GM12865 (cell line): ENCODE measurements around the gene COX4I2.
"Not testable (repeated sequence)": the region's sequence is repeated elsewhere in the genome, so short reads cannot be mapped to it uniquely, and the experiment has no call there.

Experiments
- DNase-seq: peaks from one replicate; pipeline ENCODE4 v3.0.0; 2010; ENCODE audit warnings: low read depth
- H3K4me3 ChIP-seq: 2 replicates; pipeline ENCODE4 v1.5.1; 2011; ENCODE audit warnings: mild to moderate bottlenecking, low read depth, low read length, control low read depth
- CTCF ChIP-seq: IDR thresholded peaks from 2 replicates; pipeline ENCODE4 v1.5.1; 2011; ENCODE audit warnings: low read length, control low read depth, low read depth, inconsistent platforms; ENCODE audit not compliant: insufficient read depth; ENCODE audit errors: missing control alignments

The COX4I2 gene

GRCh38 chr20:31608251-31608945, 29.3 kb upstream of the COX4I2 start:
- no peak for TF ChIP-seq CTCF
- no peak overlapping the region for H3K4me3 ChIP-seq

GRCh38 chr20:31612271-31612640, 25.5 kb upstream of the COX4I2 start:
- not testable (repeated sequence) for H3K4me3 ChIP-seq, DNase-seq

More at GRCh38 chr20:31608251-31608945, 29.3 kb upstream of the COX4I2 start:
- DNase-seq: no peak

- no peak for DNase-seq
- no peak overlapping the region for H3K4me3 ChIP-seq
- no peak for TF ChIP-seq CTCF
These were observed 22.3 kb upstream of the COX4I2 start for GRCh38 chr20:31615416-31615815.

GRCh38 chr20:31617432-31618104, 20.1 kb upstream of the COX4I2 start:
- no peak overlapping the region for H3K4me3 ChIP-seq
- peak; percentile 43 for DNase-seq
- no peak for TF ChIP-seq CTCF

DNA sequence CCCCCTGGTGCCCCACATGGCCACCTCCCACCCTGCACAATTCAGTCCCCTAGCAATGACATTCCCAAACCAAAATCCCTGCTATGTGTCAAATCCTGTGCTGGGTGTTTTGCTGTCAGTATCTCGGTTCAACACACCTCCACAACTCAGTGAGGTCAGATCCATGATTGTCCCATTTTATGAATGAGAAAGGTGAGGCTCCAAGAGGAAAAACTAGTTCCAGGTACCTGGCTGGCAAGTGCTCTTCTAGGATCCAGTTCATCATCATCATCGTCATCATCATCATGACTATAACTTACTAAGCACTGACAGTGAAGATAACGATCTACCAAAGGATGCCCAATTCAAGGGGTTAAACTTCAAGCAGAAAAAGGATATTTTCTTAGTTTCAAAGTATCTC, 17.5 kb upstream of the COX4I2 start:
- no peak for DNase-seq
- H3K4me3 ChIP-seq: no peak overlapping the region
- no peak for TF ChIP-seq CTCF

DNA sequence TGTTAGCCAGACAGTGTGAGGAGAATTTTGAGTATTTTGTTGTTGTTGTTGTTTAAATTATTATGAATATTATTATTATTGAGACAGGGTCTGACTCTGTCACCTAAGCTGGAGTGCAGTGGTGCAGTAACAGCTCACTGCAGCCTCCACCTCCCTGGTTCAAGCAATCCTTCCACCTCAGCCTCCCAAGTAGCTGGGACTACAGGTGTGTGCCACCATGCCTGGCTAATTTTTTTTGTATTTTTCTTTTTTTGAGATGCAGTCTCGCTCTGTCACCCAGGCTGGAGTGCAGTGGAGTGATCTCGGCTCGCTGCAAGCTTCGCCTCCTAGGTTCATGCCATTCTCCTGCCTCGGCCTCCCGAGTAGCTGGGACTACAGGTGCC, 14.6 kb upstream of the COX4I2 start:
- DNase-seq, H3K4me3 ChIP-seq: not testable (repeated sequence)

DNA sequence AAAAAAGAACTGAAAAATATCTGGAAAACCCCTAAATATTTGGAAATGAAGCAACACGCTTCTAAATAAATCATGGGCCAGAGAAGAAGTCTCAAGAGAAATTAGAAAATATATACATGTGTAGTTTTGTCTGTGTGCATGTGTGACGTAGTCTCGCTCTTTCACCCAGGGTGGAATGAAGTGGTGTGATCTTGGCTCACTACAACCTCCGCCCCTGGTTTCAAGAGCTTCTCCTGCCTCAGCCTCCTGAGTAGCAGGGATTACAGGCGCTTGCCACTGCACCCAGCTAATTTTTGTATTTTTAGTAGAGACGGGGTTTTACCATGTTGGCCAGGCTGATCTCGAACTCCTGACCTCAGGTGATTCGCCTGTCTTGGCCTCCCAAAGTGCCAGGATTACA, 11.2 kb upstream of the COX4I2 start:
- not testable (repeated sequence) for H3K4me3 ChIP-seq, DNase-seq

- not testable (repeated sequence) for H3K4me3 ChIP-seq, DNase-seq
These were observed 9.7 kb upstream of the COX4I2 start for GRCh38 chr20:31628057-31628456.

DNA sequence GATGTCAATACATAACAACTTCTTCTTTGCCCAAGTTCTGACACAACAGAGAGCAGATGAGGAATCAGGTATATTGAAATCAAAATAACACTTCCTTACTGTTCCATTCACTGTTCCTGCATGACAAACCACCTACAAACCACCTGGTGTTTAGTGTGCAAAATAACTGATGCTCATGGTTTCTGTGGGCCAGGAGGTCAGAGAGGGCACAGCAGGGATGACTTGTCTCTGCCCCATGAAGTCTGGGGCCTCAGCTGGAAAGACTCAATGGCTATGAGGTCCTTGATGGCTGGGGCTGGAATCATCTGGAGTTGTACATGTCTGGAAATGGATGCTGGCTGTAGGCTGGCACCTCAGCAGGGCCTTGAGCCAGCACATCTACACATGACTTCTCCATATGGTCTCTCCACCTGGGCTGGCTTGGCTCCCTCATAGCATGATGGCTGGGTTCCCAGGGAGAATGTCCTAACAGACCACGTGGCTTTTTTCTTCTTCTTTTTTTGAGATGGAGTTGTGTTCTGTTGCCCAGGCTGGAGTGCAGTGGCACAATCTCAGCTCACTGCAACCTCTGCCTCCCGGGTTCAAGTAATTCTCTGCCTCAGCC, 7.4 kb upstream of the COX4I2 start:
- no peak for TF ChIP-seq CTCF
- no peak overlapping the region for H3K4me3 ChIP-seq
- DNase-seq: peak; percentile 19
